ENCODE results near the gene COTL1. TPM values are rescaled to one million over a fixed set of nuclear protein-coding genes. Genes with fewer than 3 reads are reported as not detected.

COTL1 gene
- total and polyA plus RNA-seq, 2 experiments from 2014 or later = 144 to 370 TPM

DNA sequence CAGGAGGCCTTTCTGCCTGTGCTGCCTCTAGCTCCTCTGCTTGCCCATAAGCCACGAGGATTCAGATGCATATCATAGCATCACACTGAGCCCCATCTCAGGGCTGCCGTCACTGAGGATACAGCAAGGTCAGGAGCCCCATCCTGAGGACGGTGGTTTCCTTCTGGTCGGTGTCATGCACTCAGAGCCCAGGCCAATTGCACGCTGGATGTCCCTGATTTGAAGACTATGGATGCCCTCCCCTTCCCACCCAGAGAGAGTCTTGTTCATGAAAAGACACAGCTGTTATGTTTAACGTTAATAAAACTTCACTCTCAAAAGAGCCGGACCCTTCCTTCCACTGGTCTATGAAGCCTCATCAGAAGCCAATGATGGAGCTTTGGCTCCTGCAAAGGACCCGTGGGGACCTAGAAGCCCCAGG is 19.9 kb downstream of the COTL1 start:
- no peaks in the 10 kb centered on the region for H3K36me3 ChIP-seq (ENCODE audit: low read depth)
- H3K79me2 ChIP-seq (ENCODE audit: insufficient read depth) = peaks cover 86% of the 10 kb centered on the region
- no peak overlapping the region for H2AFZ ChIP-seq
- peaks cover 39% of the 10 kb centered on the region for H3F3A ChIP-seq (ENCODE audit: insufficient read depth)
- no peaks in the 10 kb centered on the region for H3K27me3 ChIP-seq (replicated peaks; ENCODE audit: insufficient read depth)
- H3K27ac ChIP-seq = no peak overlapping the region
- 72 to 80% methylated on average over 8 of the region's 8 CpGs for WGBS, 2 experiments (ENCODE audit: low coverage in 1 of 2, low lambda C conversion rate in 2 of 2, missing lambda C conversion rate in 2 of 2)
- H4K20me1 ChIP-seq (ENCODE audit: insufficient read depth) = no peaks in the 10 kb centered on the region
- in situ Hi-C loops (cut with MboI) = no loop called here
- no peaks in the 10 kb centered on the region for H3K9me3 ChIP-seq (ENCODE audit: low read depth)
- no peaks in the 10 kb centered on the region for H3K9me2 ChIP-seq (ENCODE audit: insufficient read depth)
- TF ChIP-seq EZH2 (IDR thresholded peaks at IDR 0.05; ENCODE audit: insufficient read depth, poor library complexity, severe bottlenecking) = no peak
- no peak for TF ChIP-seq EZH2phosphoT487 (IDR thresholded peaks at IDR 0.05; ENCODE audit: insufficient read depth, low read depth)
- H3K4me2 ChIP-seq (ENCODE audit: unreplicated experiment) = no peak overlapping the region
- H3K4me3 ChIP-seq = no peak overlapping the region
- H3K4me1 ChIP-seq (ENCODE audit: insufficient read depth) = peaks cover 42% of the 10 kb centered on the region
- DNase-seq = no peak
- no peak overlapping the region for H3K9ac ChIP-seq

- Histone ChIP-seq H3K9ac (no peak overlapping the region), H2AFZ (no peak overlapping the region), H3K27ac (no peak overlapping the region), H4K20me1 (ENCODE audit: insufficient read depth) (no peaks in the 10 kb centered on the region), H3K9me2 (ENCODE audit: insufficient read depth) (no peaks in the 10 kb centered on the region), H3F3A (ENCODE audit: insufficient read depth) (peaks cover 34% of the 10 kb centered on the region), H3K79me2 (ENCODE audit: insufficient read depth) (peaks cover 87% of the 10 kb centered on the region), H3K27me3 (replicated peaks; ENCODE audit: insufficient read depth) (no peaks in the 10 kb centered on the region), H3K36me3 (ENCODE audit: low read depth) (no peaks in the 10 kb centered on the region), H3K9me3 (ENCODE audit: low read depth) (no peaks in the 10 kb centered on the region), H3K4me2 (ENCODE audit: unreplicated experiment) (no peak overlapping the region), H3K4me3 (no peak overlapping the region), H3K4me1 (ENCODE audit: insufficient read depth) (peaks cover 37% of the 10 kb centered on the region)
- TF ChIP-seq EZH2phosphoT487 (IDR thresholded peaks at IDR 0.05; ENCODE audit: insufficient read depth, low read depth) = no peak
- no peak for TF ChIP-seq EZH2 (IDR thresholded peaks at IDR 0.05; ENCODE audit: insufficient read depth, poor library complexity, severe bottlenecking)
- in situ Hi-C loops (cut with MboI) = no loop called here
- 97 to 98% methylated on average over 6 of the region's 6 CpGs for WGBS, 2 experiments (ENCODE audit: low coverage in 1 of 2, low lambda C conversion rate in 2 of 2, missing lambda C conversion rate in 2 of 2)
- no peak for DNase-seq
Measured at GRCh38 chr16:84597528-84597896, 20.4 kb downstream of the COTL1 start.

DNA sequence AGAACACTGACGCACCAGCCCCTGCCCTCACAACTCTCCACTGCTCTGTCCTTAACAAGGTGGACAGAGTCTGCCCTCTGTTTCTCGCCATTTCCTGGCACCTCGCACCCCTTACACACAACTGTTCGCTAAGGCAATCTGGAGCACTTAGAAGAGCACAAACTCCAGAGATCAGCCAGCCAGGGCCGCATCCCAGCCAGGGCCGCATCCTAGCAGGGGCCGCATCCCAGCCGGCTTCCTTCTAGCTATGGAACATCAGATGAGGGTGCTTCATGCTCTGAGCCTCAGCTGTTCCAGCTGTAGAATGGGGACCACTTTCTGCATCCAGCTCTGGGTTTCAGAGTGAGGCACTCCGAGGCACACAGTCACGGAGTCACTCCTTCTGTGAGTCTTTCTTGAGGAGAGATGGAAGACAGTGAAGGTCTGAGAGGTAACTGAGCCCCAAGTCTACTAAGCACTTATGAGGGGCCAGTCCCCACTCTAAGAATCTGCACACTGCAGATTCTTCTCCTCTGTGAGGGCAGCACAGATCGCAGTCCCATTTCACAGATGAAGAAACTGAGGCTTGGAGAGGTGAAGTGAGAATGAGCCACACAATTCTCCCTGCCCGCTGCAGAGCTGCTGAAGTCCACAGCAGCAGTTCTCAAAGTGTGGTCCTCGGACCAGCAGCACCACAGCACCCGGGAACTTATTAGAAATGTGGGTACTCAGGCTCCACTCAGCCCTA is 20.9 kb downstream of the COTL1 start:
- TF ChIP-seq EZH2 (IDR thresholded peaks at IDR 0.05; ENCODE audit: insufficient read depth, poor library complexity, severe bottlenecking) (no peak), EZH2phosphoT487 (IDR thresholded peaks at IDR 0.05; ENCODE audit: insufficient read depth, low read depth) (no peak)
- Histone ChIP-seq H3K9me2 (ENCODE audit: insufficient read depth) (no peaks in the 10 kb centered on the region), H3K36me3 (ENCODE audit: low read depth) (no peaks in the 10 kb centered on the region), H3K4me1 (ENCODE audit: insufficient read depth) (peaks cover 32% of the 10 kb centered on the region), H3K9me3 (ENCODE audit: low read depth) (no peaks in the 10 kb centered on the region), H4K20me1 (ENCODE audit: insufficient read depth) (peaks cover 2% of the 10 kb centered on the region; the same call in 1 of the 2 replicates), H3K27me3 (replicated peaks; ENCODE audit: insufficient read depth) (no peaks in the 10 kb centered on the region), H3K9ac (no peak overlapping the region), H2AFZ (no peak overlapping the region), H3K27ac (no peak overlapping the region), H3K4me3 (no peak overlapping the region), H3K79me2 (ENCODE audit: insufficient read depth) (peaks cover 87% of the 10 kb centered on the region), H3K4me2 (ENCODE audit: unreplicated experiment) (no peak overlapping the region), H3F3A (ENCODE audit: insufficient read depth) (peaks cover 30% of the 10 kb centered on the region)
- in situ Hi-C loops (cut with MboI) = no loop called here
- no peak for DNase-seq
- 98 to 99% methylated on average over 14 of the region's 14 CpGs for WGBS, 2 experiments (ENCODE audit: low coverage in 1 of 2, low lambda C conversion rate in 2 of 2, missing lambda C conversion rate in 2 of 2)

DNA sequence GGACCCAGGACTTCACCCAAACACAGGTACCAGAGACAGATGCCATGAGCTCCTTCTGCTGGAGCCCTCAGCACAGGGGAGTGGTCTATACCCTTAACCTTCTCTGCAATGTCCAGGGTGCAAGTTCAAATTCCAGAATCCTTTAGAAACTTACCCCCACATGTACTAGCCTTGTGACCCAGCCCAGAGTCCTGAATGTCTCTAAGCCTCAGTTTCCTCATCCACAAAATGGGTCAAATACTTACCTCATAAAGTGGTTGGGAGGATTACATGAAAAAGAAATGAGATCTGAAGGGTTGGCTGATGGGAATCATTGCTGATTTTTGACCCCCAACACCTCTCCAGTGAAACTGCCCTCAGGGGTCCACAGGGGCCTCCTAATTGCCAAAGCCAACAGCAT is 21.7 kb downstream of the COTL1 start:
- H4K20me1 ChIP-seq (ENCODE audit: insufficient read depth) = peaks cover 4% of the 10 kb centered on the region; the same call in 1 of the 2 replicates
- TF ChIP-seq EZH2 (IDR thresholded peaks at IDR 0.05; ENCODE audit: insufficient read depth, poor library complexity, severe bottlenecking) = no peak
- TF ChIP-seq EZH2phosphoT487 (IDR thresholded peaks at IDR 0.05; ENCODE audit: insufficient read depth, low read depth) = no peak

More for the DNA sequence above, 21.7 kb downstream of the COTL1 start:
- no peak overlapping the region for H3K4me2 ChIP-seq (ENCODE audit: unreplicated experiment)
- H3K79me2 ChIP-seq (ENCODE audit: insufficient read depth) = peaks cover 86% of the 10 kb centered on the region
- no peaks in the 10 kb centered on the region for H3K36me3 ChIP-seq (ENCODE audit: low read depth)
- DNase-seq = no peak
- in situ Hi-C loops (cut with MboI) = no loop called here
- H3K9me3 ChIP-seq (ENCODE audit: low read depth) = no peaks in the 10 kb centered on the region
- no peak overlapping the region for H3K4me3 ChIP-seq
- no peak overlapping the region for H3K27ac ChIP-seq
- no peak overlapping the region for H2AFZ ChIP-seq
- no peaks in the 10 kb centered on the region for H3K9me2 ChIP-seq (ENCODE audit: insufficient read depth)
- H3F3A ChIP-seq (ENCODE audit: insufficient read depth) = peaks cover 22% of the 10 kb centered on the region
- no peak overlapping the region for H3K9ac ChIP-seq
- H3K4me1 ChIP-seq (ENCODE audit: insufficient read depth) = peaks cover 24% of the 10 kb centered on the region
- H3K27me3 ChIP-seq (replicated peaks; ENCODE audit: insufficient read depth) = no peaks in the 10 kb centered on the region
